OCI-LY3 (cell line): Measurements from ENCODE around the gene DLX4.

ENCODE experiments used
- H2AFZ ChIP-seq: fragments of 200-600, 300-600 bp; shearing (Covaris generic); 2 replicates; pipeline ENCODE4 v1.6.0; 2014; ENCODE audit warnings: antibody characterized with exemption, low read depth, low read length
- H3K27ac ChIP-seq: fragments of 200-600, 300-600 bp; sonication (generic); 2 replicates; pipeline ENCODE4 v1.5.1; 2014; ENCODE audit warnings: mild to moderate bottlenecking, low read length, moderate library complexity, mixed read lengths
- H3K27me3 ChIP-seq: fragments of 200-600, 300-600 bp; sonication (generic); 2 replicates; pipeline ENCODE4 v1.6.1; 2014; ENCODE audit warnings: low read depth, low read length, mixed read lengths
- H3K36me3 ChIP-seq: fragments of 200-600, 300-600 bp; sonication (generic); replicated peaks from 2 replicates; pipeline ENCODE3; 2014; ENCODE audit warnings: low read depth, low read length, mixed read lengths
- H3K4me1 ChIP-seq: fragments of 300-600, 200-600 bp; sonication (generic); 2 replicates; pipeline ENCODE4 v1.6.1; 2014; ENCODE audit warnings: low read length, mixed read lengths
- H3K4me2 ChIP-seq: fragments of 200-600, 300-600 bp; sonication (generic); 2 replicates; pipeline ENCODE4 v1.6.1; 2014; ENCODE audit warnings: low read length, mixed read lengths
- H3K4me3 ChIP-seq: fragments of 300-600, 200-600 bp; sonication (generic); 2 replicates; pipeline ENCODE4 v1.5.1; 2014; ENCODE audit warnings: antibody characterized with exemption, mild to moderate bottlenecking, low read length, moderate library complexity
- H3K79me2 ChIP-seq: fragments of 300-600, 200-600 bp; shearing (Covaris generic); 2 replicates; pipeline ENCODE4 v1.6.1; 2014; ENCODE audit warnings: mild to moderate bottlenecking, low read length, mixed read lengths
- H3K9ac ChIP-seq: fragments of 300-600, 200-600 bp; shearing (Covaris generic); 2 replicates; pipeline ENCODE4 v1.6.0; 2014; ENCODE audit warnings: mild to moderate bottlenecking, low read length, moderate library complexity
- H3K9me3 ChIP-seq: fragments of 200-600, 300-600 bp; shearing (Covaris generic); 2 replicates; pipeline ENCODE4 v1.6.1; 2014; ENCODE audit warnings: low read length, mixed read lengths; ENCODE audit not compliant: insufficient read depth
- H4K20me1 ChIP-seq: fragments of 200-600, 300-600 bp; sonication (generic); 2 replicates; pipeline ENCODE4 v1.6.1; 2016; ENCODE audit warnings: low read length, mixed read lengths; ENCODE audit not compliant: insufficient read depth
- EZH2phosphoT487 ChIP-seq: fragments of 200-600 bp; shearing (Covaris generic); IDR thresholded peaks from 2 replicates; pipeline ENCODE4 v1.6.1; 2018; ENCODE audit warnings: antibody characterized with exemption, mixed run types, low read depth
- TF ChIP-seq, protein P1 (sequence below): fragments of 200-600, 300-600 bp; sonication (generic); IDR thresholded peaks from 2 replicates; pipeline ENCODE4 v1.5.1; 2014; ENCODE audit warnings: antibody characterized with exemption, low read length, low read depth

Gene DLX4

DNA sequence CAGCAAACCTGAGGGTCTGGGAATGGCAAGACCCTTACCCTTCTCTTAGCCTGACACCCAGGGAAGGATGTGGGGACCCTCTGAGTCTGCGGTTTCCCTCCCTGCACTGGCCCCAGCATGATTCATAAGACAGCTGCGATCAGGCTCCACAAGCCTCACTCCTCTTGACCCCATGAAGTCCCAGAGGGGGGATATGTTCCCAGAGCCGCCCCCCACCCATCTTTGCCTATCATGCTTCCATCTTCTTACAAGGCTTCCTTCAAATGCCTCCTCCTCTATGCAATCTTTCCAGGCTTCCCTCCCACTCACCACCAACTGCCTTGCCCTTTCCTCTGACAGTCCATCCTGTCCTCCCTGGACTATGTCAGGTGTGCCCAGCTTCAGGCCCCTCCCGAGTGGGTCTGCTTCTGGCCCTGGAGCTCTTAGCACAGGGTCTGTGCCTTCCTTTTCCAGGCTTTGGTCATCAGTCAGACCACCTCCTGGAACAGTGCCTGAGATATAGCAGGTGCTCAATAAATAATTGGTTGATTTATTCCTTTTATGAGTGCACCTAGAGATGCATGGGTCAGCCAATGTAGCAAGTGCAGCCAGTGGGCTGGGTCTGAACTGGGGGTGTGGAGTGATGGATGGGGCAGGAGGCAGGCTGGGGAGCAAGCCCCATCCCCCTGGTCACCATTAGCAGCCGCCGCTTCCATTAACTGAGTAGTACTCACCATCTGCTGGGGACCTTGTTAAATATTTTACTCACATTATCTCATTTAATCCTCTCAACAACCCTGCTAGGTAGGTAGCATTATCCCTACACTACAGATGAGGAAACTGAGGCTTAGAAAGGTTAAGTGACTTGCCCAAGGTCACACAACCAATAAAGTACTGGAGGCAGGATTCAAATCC lies 17.7 kb downstream of the DLX4 start:
- H3K79me2 ChIP-seq = no peaks in the 10 kb centered on the region
- no peaks in the 10 kb centered on the region for H4K20me1 ChIP-seq
- no peak overlapping the region for H3K4me2 ChIP-seq
- H3K27me3 ChIP-seq = peaks cover 40% of the 10 kb centered on the region
- H3K9ac ChIP-seq = no peak overlapping the region
- H2AFZ ChIP-seq = no peak overlapping the region
- H3K36me3 ChIP-seq = no peaks in the 10 kb centered on the region
- H3K4me1 ChIP-seq = no peaks in the 10 kb centered on the region
- no peak overlapping the region for H3K4me3 ChIP-seq
- TF ChIP-seq EZH2phosphoT487 = no peak
- TF ChIP-seq, protein P1, sequence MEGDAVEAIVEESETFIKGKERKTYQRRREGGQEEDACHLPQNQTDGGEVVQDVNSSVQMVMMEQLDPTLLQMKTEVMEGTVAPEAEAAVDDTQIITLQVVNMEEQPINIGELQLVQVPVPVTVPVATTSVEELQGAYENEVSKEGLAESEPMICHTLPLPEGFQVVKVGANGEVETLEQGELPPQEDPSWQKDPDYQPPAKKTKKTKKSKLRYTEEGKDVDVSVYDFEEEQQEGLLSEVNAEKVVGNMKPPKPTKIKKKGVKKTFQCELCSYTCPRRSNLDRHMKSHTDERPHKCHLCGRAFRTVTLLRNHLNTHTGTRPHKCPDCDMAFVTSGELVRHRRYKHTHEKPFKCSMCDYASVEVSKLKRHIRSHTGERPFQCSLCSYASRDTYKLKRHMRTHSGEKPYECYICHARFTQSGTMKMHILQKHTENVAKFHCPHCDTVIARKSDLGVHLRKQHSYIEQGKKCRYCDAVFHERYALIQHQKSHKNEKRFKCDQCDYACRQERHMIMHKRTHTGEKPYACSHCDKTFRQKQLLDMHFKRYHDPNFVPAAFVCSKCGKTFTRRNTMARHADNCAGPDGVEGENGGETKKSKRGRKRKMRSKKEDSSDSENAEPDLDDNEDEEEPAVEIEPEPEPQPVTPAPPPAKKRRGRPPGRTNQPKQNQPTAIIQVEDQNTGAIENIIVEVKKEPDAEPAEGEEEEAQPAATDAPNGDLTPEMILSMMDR = no peak
- H3K9me3 ChIP-seq = no peaks in the 10 kb centered on the region
- no peak overlapping the region for H3K27ac ChIP-seq

DNA sequence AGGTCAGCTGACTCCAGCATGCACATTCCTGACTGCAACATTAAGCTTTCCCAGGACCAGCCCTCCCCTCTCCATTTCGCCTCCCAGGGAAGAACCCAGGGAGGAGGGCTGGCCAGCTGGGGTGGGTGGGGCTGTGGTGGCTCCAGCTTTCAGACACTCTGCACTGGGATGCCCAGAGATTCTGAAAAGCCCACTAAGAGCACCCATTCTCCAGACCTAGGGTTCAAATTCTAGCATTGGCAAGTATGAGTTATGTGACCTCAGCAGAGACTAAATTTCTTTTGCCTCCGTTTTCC lies 18.2 kb downstream of the DLX4 start:
- Histone ChIP-seq H3K27ac (no peak overlapping the region), H2AFZ (no peak overlapping the region), H3K9me3 (no peaks in the 10 kb centered on the region), H3K79me2 (no peaks in the 10 kb centered on the region), H3K4me2 (no peak overlapping the region), H4K20me1 (no peaks in the 10 kb centered on the region), H3K9ac (no peak overlapping the region), H3K4me1 (no peaks in the 10 kb centered on the region), H3K27me3 (peaks cover 40% of the 10 kb centered on the region), H3K36me3 (no peaks in the 10 kb centered on the region), H3K4me3 (no peak overlapping the region)
- TF ChIP-seq, protein P1 = no peak
- no peak for TF ChIP-seq EZH2phosphoT487

DNA sequence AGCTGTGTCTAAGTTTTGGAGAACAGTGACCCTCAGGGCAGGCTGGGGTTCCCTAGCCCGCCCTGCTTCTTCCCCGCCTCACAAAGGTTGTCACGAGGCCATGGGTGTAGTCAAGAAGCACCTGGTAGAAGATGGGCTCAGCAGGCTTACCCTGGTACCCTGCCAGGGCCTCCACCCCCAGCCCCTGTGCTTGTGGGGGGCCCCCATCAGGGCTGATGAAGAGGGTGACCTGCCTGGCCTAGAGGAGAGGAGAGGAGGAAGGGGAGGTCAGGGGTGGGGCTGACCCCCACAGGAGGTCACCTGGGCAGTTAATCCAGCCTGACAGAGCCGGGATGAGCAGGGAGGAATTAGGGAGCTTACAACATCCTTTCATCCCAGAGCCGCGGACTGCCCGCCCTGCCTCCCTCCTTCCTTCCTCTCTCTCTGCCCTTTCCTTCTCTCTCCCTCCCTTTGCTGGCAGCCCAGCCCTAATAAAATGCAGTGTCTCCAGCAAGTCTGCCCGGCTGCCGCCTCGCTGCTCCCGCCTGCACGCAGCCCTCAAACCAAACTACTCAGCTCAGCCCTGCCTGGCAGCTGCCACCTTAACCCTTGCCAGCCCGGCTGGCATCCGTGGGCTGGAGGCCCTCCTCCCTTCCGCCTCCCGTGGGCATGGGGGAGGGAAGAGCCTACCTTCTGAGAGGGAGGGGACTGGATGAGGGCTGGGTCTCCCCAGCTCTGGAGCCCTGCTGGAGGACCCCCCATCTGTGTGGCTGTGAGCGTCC lies 18.9 kb downstream of the DLX4 start:
- Histone ChIP-seq H3K27ac (no peak overlapping the region), H3K79me2 (no peaks in the 10 kb centered on the region)

DNA sequence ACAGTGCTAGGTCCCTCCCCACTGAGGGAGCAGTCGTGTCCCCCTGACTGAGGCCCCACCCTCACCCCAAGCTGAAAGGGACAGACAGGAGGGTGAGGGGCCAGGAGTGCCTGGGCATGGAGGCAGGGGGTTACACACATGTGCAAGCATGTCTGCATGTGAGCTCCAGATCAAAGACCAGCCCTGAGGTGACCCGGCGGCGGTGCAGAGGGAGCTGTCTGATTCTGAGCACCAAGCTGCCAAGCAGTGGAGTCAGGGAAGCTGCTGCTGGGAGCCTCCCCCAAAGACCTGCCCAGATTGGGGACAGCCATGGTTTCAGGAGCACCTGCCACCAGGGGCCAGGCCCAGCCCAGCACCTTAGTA lies 20.5 kb downstream of the DLX4 start:
- H3K27ac ChIP-seq = no peak overlapping the region
- no peak overlapping the region for H3K4me3 ChIP-seq
- H3K9ac ChIP-seq = no peak overlapping the region
- no peak for TF ChIP-seq EZH2phosphoT487
- TF ChIP-seq, protein P1 = no peak
- peaks cover 40% of the 10 kb centered on the region for H3K27me3 ChIP-seq
- no peak overlapping the region for H3K4me2 ChIP-seq
- no peaks in the 10 kb centered on the region for H4K20me1 ChIP-seq
- no peaks in the 10 kb centered on the region for H3K9me3 ChIP-seq
- no peak overlapping the region for H2AFZ ChIP-seq
- no peaks in the 10 kb centered on the region for H3K4me1 ChIP-seq
- no peaks in the 10 kb centered on the region for H3K79me2 ChIP-seq
- no peaks in the 10 kb centered on the region for H3K36me3 ChIP-seq

More for the DNA sequence above, 18.9 kb downstream of the DLX4 start:
- Histone ChIP-seq H3K9ac (no peak overlapping the region), H3K4me3 (no peak overlapping the region), H3K4me1 (no peaks in the 10 kb centered on the region), H3K9me3 (no peaks in the 10 kb centered on the region), H2AFZ (no peak overlapping the region), H3K27me3 (peaks cover 40% of the 10 kb centered on the region), H3K4me2 (no peak overlapping the region), H3K36me3 (no peaks in the 10 kb centered on the region), H4K20me1 (no peaks in the 10 kb centered on the region)
- TF ChIP-seq, protein P1 = no peak
- TF ChIP-seq EZH2phosphoT487 = no peak
